ENCODE results near the gene LHFPL5.

DNA sequence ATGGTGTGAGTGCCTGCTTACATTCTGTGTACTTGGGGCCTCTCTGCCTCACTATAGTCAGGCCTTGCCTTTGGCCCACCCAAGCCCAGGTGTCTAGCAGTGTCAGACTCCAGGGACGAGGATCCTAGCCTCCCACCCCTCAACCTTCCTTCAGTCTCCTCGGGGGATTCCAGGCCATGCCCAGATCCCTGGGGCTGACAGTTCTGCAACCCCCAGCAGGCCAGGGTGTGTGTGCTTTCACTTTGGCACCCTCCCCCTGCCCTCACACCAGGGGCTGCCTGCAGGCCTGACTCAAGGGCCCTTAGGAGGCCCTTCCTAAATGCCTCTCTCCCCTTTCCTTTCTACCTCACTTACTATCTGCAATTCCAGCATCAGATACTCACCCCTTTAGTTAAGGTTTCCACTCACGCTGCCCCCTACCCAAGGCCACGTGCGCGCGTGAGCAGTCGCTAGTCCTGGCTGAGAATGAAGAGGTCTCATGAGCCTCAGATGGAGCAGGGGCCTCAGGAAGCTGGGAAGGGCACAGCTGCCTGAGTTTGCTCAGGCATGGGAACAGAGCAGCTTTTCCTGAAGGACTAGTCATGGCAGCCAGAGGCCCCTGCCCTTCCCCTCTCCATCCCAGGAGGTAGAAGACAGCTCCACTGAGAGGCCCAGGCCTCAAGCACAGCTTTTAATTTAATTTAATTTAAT, 7.2 kb upstream of the LHFPL5 start:
- TF ChIP-seq, protein P1, sequence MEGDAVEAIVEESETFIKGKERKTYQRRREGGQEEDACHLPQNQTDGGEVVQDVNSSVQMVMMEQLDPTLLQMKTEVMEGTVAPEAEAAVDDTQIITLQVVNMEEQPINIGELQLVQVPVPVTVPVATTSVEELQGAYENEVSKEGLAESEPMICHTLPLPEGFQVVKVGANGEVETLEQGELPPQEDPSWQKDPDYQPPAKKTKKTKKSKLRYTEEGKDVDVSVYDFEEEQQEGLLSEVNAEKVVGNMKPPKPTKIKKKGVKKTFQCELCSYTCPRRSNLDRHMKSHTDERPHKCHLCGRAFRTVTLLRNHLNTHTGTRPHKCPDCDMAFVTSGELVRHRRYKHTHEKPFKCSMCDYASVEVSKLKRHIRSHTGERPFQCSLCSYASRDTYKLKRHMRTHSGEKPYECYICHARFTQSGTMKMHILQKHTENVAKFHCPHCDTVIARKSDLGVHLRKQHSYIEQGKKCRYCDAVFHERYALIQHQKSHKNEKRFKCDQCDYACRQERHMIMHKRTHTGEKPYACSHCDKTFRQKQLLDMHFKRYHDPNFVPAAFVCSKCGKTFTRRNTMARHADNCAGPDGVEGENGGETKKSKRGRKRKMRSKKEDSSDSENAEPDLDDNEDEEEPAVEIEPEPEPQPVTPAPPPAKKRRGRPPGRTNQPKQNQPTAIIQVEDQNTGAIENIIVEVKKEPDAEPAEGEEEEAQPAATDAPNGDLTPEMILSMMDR (IDR thresholded peaks at IDR 0.05) = no peak
- no peak for TF ChIP-seq EZH2 (IDR thresholded peaks at IDR 0.05; ENCODE audit: borderline replicate concordance, insufficient read depth, low read depth, low read length, poor library complexity, severe bottlenecking)

Data from B cell (primary cell).